ENCODE data around the gene TYMP. TPM values are rescaled to one million over a fixed set of nuclear protein-coding genes. Genes with fewer than 3 reads are reported as not detected.

The TYMP gene
- total RNA-seq, 1 experiment from 2014 or later = 41.0 TPM

DNA sequence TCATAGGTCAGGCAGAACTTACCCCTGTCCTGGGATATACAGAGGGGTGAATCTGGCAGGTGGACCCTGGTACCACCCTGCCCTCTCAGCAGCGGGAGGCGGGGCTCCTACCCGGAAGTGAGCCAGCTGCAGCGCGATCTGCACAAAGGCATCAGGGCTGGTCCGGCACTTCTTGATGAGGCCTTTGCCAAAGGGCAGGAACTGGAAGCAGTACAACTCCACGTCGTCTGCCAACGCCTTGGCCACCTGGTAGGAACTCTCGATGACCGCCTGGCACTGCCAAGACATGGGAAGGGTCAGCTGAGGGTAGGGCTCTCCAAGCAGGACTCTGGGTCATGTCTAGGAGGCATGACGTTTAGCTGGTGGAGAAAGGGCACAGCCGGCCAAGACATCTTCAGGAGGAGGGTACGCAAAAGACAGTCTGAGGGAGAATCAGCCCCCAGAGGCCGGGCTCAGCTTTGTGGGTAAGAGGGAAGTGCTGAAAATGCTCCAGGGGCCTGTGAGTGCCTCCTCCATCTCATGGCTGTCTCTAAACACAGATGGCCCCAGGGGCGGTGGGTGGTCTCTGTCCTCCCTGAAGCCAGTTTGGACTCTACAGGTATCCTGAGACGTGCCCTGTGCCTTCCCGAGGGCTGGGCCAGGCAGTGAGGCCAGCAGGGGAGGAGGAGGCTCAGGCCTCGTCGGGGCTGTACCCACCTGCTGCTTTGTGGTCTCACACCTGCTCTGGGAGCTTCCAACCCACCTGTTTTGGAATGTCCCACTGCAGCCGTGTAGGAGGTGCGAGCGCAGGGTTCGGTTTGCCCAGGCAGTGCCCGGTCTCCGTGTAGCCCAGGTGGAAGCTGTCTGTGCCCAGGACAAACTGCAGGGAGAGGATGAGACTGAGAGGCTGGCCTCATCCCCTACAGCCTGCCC, 41.7 kb upstream of the TYMP start:
- TF ChIP-seq, protein P1, sequence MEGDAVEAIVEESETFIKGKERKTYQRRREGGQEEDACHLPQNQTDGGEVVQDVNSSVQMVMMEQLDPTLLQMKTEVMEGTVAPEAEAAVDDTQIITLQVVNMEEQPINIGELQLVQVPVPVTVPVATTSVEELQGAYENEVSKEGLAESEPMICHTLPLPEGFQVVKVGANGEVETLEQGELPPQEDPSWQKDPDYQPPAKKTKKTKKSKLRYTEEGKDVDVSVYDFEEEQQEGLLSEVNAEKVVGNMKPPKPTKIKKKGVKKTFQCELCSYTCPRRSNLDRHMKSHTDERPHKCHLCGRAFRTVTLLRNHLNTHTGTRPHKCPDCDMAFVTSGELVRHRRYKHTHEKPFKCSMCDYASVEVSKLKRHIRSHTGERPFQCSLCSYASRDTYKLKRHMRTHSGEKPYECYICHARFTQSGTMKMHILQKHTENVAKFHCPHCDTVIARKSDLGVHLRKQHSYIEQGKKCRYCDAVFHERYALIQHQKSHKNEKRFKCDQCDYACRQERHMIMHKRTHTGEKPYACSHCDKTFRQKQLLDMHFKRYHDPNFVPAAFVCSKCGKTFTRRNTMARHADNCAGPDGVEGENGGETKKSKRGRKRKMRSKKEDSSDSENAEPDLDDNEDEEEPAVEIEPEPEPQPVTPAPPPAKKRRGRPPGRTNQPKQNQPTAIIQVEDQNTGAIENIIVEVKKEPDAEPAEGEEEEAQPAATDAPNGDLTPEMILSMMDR (IDR thresholded peaks at IDR 0.05; ENCODE audit: unreplicated experiment) = no peak
- Mint-ChIP-seq H3K4me1 (ENCODE audit: insufficient read depth, unreplicated experiment) (no peaks in the 10 kb centered on the region), H3K36me3 (ENCODE audit: insufficient read depth, unreplicated experiment) (peaks cover 60% of the 10 kb centered on the region), H3K4me3 (ENCODE audit: unreplicated experiment) (no peak overlapping the region), H3K27ac (ENCODE audit: low read depth, unreplicated experiment) (no peak overlapping the region), H3K27me3 (ENCODE audit: insufficient read depth, unreplicated experiment) (no peaks in the 10 kb centered on the region), H3K9me3 (ENCODE audit: unreplicated experiment) (no peaks in the 10 kb centered on the region)
- no TSS peak for BruUV-seq (replicated peaks)
- intact Hi-C loops (cut with micrococcal nuclease) = no loop called here
- DNase-seq (ENCODE audit: unreplicated experiment) = no peak
- CTCF ChIA-PET = interaction anchor here (2.2 kb wide), 1 partner anchor 9 kb away, joined by 13 read pairs; the partner anchor contains the start of gene SYCE3
- POLR2A ChIA-PET = interaction anchor here (0.8 to 5.4 kb wide), 5 partner anchors 8 to 39 kb away, joined by 3 to 35 read pairs (median 3); partner anchors contain the start of genes CHKB and SYCE3

DNA sequence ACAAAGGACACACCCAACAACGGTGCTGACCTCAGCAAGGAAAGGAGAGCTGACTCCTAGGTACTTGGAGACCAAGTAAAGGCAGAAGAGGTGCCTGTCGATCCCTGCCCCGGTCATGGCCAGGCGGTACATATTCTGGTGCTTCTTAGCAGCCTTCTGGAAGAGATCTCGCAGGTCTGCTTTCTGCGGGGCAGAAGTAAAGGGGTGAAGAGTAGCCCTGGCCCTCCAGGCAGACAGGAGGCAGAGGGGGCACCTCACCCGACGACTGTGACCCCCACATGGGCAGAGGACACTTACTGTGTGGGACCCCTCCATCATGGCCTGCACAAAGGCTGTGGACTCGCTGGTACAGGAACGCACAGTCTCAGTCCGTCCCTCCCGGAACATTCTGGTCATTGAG, 41.0 kb upstream of the TYMP start:
- no peaks in the 10 kb centered on the region for H3K27me3 Mint-ChIP-seq (ENCODE audit: insufficient read depth, unreplicated experiment)
- no peak overlapping the region for H3K4me3 Mint-ChIP-seq (ENCODE audit: unreplicated experiment)
- H3K9me3 Mint-ChIP-seq (ENCODE audit: unreplicated experiment) = no peaks in the 10 kb centered on the region
- H3K27ac Mint-ChIP-seq (ENCODE audit: low read depth, unreplicated experiment) = no peak overlapping the region
- TF ChIP-seq, protein P1 (IDR thresholded peaks at IDR 0.05; ENCODE audit: unreplicated experiment) = no peak
- DNase-seq (ENCODE audit: unreplicated experiment) = no peak
- no peaks in the 10 kb centered on the region for H3K4me1 Mint-ChIP-seq (ENCODE audit: insufficient read depth, unreplicated experiment)
- intact Hi-C loops (cut with micrococcal nuclease) = no loop called here
- ChIA-PET POLR2A (interaction anchor here (2.3 kb wide), 1 partner anchor 11 kb away, joined by 8 read pairs; the partner anchor contains the start of gene CHKB), CTCF (interaction anchor here (0.6 to 2.2 kb wide), 2 partner anchors 8 to 14 kb away, joined by 7 to 13 read pairs; partner anchors contain the start of gene SYCE3)
- BruUV-seq (replicated peaks) = no TSS peak
- peaks cover 60% of the 10 kb centered on the region for H3K36me3 Mint-ChIP-seq (ENCODE audit: insufficient read depth, unreplicated experiment)

DNA sequence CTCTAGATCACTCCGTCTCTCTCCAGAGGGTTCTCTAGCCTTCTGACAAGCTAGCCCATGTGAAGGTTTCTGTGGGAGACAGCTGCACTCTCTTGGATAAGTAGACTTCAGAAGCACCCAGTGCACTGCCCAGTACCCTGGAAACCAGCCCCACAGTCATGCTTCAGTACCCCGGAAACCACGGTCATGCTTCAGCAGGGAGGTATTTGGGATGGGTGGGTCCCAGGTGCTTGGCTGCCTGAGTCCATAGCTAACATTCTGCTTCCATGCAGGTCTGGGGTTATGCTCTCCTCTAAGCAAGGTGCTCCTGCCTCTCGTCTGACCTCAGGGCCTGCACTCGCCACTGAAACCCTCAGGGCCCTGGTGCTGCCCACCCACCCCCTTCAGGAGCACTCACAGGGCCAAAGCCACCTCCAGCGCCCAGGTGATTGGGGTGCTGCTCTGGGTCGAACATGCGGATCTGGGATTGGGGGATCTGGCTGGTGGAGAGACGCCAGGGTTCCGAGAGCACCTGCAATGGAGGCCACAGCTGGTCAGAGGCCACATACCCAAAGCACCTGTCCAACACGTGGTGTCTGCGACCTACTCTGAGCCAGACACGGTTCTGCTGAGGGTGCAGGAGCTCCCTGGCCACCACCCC, 40.2 kb upstream of the TYMP start:
- CTCF ChIA-PET = interaction anchor here (0.5 to 2.0 kb wide), 4 partner anchors 12 to 51 kb away, joined by 4 to 7 read pairs (median 4); partner anchors contain the start of gene CHKB

More for the DNA sequence above, 40.2 kb upstream of the TYMP start:
- intact Hi-C loops (cut with micrococcal nuclease) = no loop called here
- DNase-seq (ENCODE audit: unreplicated experiment) = no peak
- H3K9me3 Mint-ChIP-seq (ENCODE audit: unreplicated experiment) = no peaks in the 10 kb centered on the region
- no peak overlapping the region for H3K4me3 Mint-ChIP-seq (ENCODE audit: unreplicated experiment)
- TF ChIP-seq, protein P1 (IDR thresholded peaks at IDR 0.05; ENCODE audit: unreplicated experiment) = no peak
- no peaks in the 10 kb centered on the region for H3K4me1 Mint-ChIP-seq (ENCODE audit: insufficient read depth, unreplicated experiment)
- H3K36me3 Mint-ChIP-seq (ENCODE audit: insufficient read depth, unreplicated experiment) = peaks cover 60% of the 10 kb centered on the region
- H3K27me3 Mint-ChIP-seq (ENCODE audit: insufficient read depth, unreplicated experiment) = no peaks in the 10 kb centered on the region
- no TSS peak for BruUV-seq (replicated peaks)
- no peak overlapping the region for H3K27ac Mint-ChIP-seq (ENCODE audit: low read depth, unreplicated experiment)
- POLR2A ChIA-PET = interaction anchor here (1.0 to 2.3 kb wide), 3 partner anchors 12 to 45 kb away, joined by 4 to 8 read pairs (median 7); partner anchors contain the start of genes CHKB and SCO2
